Fibroblast of pulmonary artery (primary cell): Measurements from ENCODE around the gene MC2R.

Source experiments
- DNase-seq: peaks from one replicate; pipeline ENCODE4 v3.0.0-alpha.2; 2010; ENCODE audit warnings: low read depth
- H3K4me3 ChIP-seq: replicated peaks from 2 replicates; pipeline ENCODE4 v1.5.1; 2011; ENCODE audit warnings: low read depth, mild to moderate bottlenecking, control low read depth, low read length, moderate library complexity
- CTCF ChIP-seq: IDR thresholded peaks from 2 replicates; pipeline ENCODE4 v1.5.1; 2011; ENCODE audit warnings: mild to moderate bottlenecking, control low read depth, low read length, inconsistent platforms; ENCODE audit errors: missing control alignments

The MC2R gene

DNA sequence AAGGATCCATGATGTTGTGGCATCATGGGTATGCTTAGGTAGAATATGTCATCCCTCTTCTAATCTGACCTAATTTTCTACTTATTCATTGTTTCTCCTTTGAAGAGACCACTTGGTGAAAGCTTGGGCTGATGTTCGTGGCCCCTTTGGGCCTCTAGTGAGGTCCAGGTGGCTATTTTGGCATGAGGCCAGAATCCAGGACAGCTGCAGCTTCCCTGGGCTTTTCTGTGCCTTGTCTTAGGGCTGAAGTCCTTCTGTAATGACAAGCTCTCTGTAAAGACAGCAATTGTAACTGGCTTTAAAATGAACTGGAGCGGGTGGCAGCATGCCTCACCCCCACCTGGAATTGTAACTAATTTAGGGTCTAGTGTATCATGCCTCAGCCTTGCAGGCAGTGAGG, 15.6 kb upstream of the MC2R start:
- TF ChIP-seq CTCF, result no peak
- no peak for DNase-seq
- H3K4me3 ChIP-seq, result no peak overlapping the region

- no peak for DNase-seq
- H3K4me3 ChIP-seq, result no peak overlapping the region
- no peak for TF ChIP-seq CTCF
These were observed 7.9 kb upstream of the MC2R start for GRCh38 chr18:13923221-13923620.

GRCh38 chr18:13918898-13919297, 3.6 kb upstream of the MC2R start:
- no peak for TF ChIP-seq CTCF
- no peak for DNase-seq
- no peak overlapping the region for H3K4me3 ChIP-seq

GRCh38 chr18:13917401-13917800, 2.1 kb upstream of the MC2R start:
- H3K4me3 ChIP-seq, result no peak overlapping the region
- no peak for DNase-seq
- TF ChIP-seq CTCF, result no peak

DNA sequence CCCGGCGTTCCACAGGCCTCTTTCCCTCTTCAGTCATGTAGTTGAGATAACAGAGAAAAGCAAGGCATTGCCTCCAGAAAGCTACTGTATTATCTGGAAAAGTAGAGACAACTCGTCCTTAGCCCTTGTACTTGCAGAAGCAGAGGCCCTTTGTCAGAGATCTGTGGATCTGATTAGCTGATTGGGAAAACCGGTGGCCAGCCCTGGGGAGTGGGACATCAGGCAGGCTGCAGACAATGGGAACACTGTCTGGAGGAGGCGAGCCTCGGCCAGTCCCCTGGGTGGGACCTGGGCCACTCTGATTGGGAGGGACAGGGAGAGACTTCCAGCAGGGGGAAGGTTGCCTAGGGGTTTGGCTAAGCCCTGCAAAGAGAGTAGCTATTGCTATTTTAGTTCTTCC, 1.2 kb upstream of the MC2R start:
- H3K4me3 ChIP-seq, result no peak overlapping the region
- TF ChIP-seq CTCF, result no peak
- no peak for DNase-seq

GRCh38 chr18:13915995-13916431, 677 bp upstream of the MC2R start:
- TF ChIP-seq CTCF, result no peak
- DNase-seq, result peak; percentile 0

GRCh38 chr18:13914756-13915155, 580 bp downstream of the MC2R start:
- no peak for TF ChIP-seq CTCF
- DNase-seq, result no peak
- no peak overlapping the region for H3K4me3 ChIP-seq

More at GRCh38 chr18:13915995-13916431, 677 bp upstream of the MC2R start:
- H3K4me3 ChIP-seq, result no peak overlapping the region
